IPS-20b (cell line): ENCODE measurements around the gene PDE7B.

Experiments used
- H3K27ac ChIP-seq: one replicate; pipeline ENCODE4 v1.5.1; 2013; ENCODE audit warnings: low read length
- H3K27me3 ChIP-seq: 2 replicates; pipeline ENCODE4 v1.6.1; 2013; ENCODE audit warnings: mild to moderate bottlenecking, low read length, inconsistent platforms; ENCODE audit not compliant: insufficient read depth
- H3K36me3 ChIP-seq: 2 replicates; pipeline ENCODE4 v1.6.1; 2013; ENCODE audit warnings: low read depth, mild to moderate bottlenecking, inconsistent platforms, low read length, moderate library complexity; ENCODE audit not compliant: insufficient read depth
- H3K4me1 ChIP-seq: 2 replicates; pipeline ENCODE4 v1.6.1; 2013; ENCODE audit warnings: mild to moderate bottlenecking, control low read depth, inconsistent platforms, low read length, moderate library complexity; ENCODE audit not compliant: insufficient read depth
- H3K4me3 ChIP-seq: 2 replicates; pipeline ENCODE4 v1.5.1; 2013; ENCODE audit warnings: mild to moderate bottlenecking, low read length, inconsistent platforms
- H3K9ac ChIP-seq: 2 replicates; pipeline ENCODE4 v1.6.1; 2013; ENCODE audit warnings: low read depth, mild to moderate bottlenecking, inconsistent platforms, low read length, moderate library complexity
- H3K9me3 ChIP-seq: 2 replicates; pipeline ENCODE4 v1.6.1; 2013; ENCODE audit warnings: mild to moderate bottlenecking, low read depth, low read length, inconsistent platforms; ENCODE audit not compliant: insufficient read depth

The PDE7B gene

GRCh38 chr6:136225496-136225895 is 374.0 kb downstream of the PDE7B start:
- Histone ChIP-seq H3K4me3 (no peak overlapping the region), H3K36me3 (0 out of 2 replicates have a peak, but pooled peaks cover 1% of the 10 kb centered on the region), H3K9me3 (no peaks in the 10 kb centered on the region), H3K27ac (no peak overlapping the region), H3K4me1 (no peaks in the 10 kb centered on the region), H3K27me3 (no peaks in the 10 kb centered on the region), H3K9ac (no peak overlapping the region)

GRCh38 chr6:136226027-136226673 is 374.6 kb downstream of the PDE7B start:
- Histone ChIP-seq H3K36me3 (0 out of 2 replicates have a peak, but pooled peaks cover 4% of the 10 kb centered on the region), H3K9me3 (no peaks in the 10 kb centered on the region), H3K27ac (no peak overlapping the region), H3K4me3 (no peak overlapping the region), H3K27me3 (no peaks in the 10 kb centered on the region), H3K9ac (no peak overlapping the region), H3K4me1 (no peaks in the 10 kb centered on the region)

GRCh38 chr6:136226674-136227377 is 375.3 kb downstream of the PDE7B start:
- H3K27ac ChIP-seq, result no peak overlapping the region
- H3K36me3 ChIP-seq, result 0 out of 2 replicates have a peak, but pooled peaks cover 4% of the 10 kb centered on the region
- no peaks in the 10 kb centered on the region for H3K4me1 ChIP-seq
- no peaks in the 10 kb centered on the region for H3K27me3 ChIP-seq
- no peak overlapping the region for H3K4me3 ChIP-seq
- H3K9me3 ChIP-seq, result no peaks in the 10 kb centered on the region
- no peak overlapping the region for H3K9ac ChIP-seq

GRCh38 chr6:136228814-136229213 is 377.3 kb downstream of the PDE7B start:
- Histone ChIP-seq H3K9me3 (no peaks in the 10 kb centered on the region), H3K27ac (no peak overlapping the region), H3K9ac (no peak overlapping the region), H3K4me3 (no peak overlapping the region), H3K27me3 (no peaks in the 10 kb centered on the region), H3K36me3 (0 out of 2 replicates have a peak, but pooled peaks cover 4% of the 10 kb centered on the region), H3K4me1 (no peaks in the 10 kb centered on the region)

- no peaks in the 10 kb centered on the region for H3K27me3 ChIP-seq
- H3K4me1 ChIP-seq, result no peaks in the 10 kb centered on the region
- H3K36me3 ChIP-seq, result 0 out of 2 replicates have a peak, but pooled peaks cover 4% of the 10 kb centered on the region
- no peak overlapping the region for H3K9ac ChIP-seq
- H3K27ac ChIP-seq, result no peak overlapping the region
- H3K4me3 ChIP-seq, result no peak overlapping the region
- H3K9me3 ChIP-seq, result no peaks in the 10 kb centered on the region
Observed at GRCh38 chr6:136230219-136230853, 378.8 kb downstream of the PDE7B start.

GRCh38 chr6:136232701-136233100 is 381.2 kb downstream of the PDE7B start:
- Histone ChIP-seq H3K27ac (no peak overlapping the region), H3K4me3 (no peak overlapping the region), H3K9ac (no peak overlapping the region), H3K27me3 (no peaks in the 10 kb centered on the region), H3K4me1 (no peaks in the 10 kb centered on the region), H3K36me3 (0 out of 2 replicates have a peak, but pooled peaks cover 4% of the 10 kb centered on the region), H3K9me3 (no peaks in the 10 kb centered on the region)

- Histone ChIP-seq H3K4me1 (no peaks in the 10 kb centered on the region), H3K27me3 (no peaks in the 10 kb centered on the region), H3K9me3 (no peaks in the 10 kb centered on the region), H3K4me3 (no peak overlapping the region), H3K9ac (no peak overlapping the region), H3K36me3 (peaks cover 18% of the 10 kb centered on the region), H3K27ac (no peak overlapping the region)
Observed at GRCh38 chr6:136235233-136235564, 383.7 kb downstream of the PDE7B start.

GRCh38 chr6:136236466-136237293 is 385.2 kb downstream of the PDE7B start:
- no peak overlapping the region for H3K27ac ChIP-seq
- no peaks in the 10 kb centered on the region for H3K4me1 ChIP-seq
- H3K4me3 ChIP-seq, result no peak overlapping the region
- H3K27me3 ChIP-seq, result no peaks in the 10 kb centered on the region
- H3K9me3 ChIP-seq, result no peaks in the 10 kb centered on the region
- peaks cover 24% of the 10 kb centered on the region for H3K36me3 ChIP-seq
- H3K9ac ChIP-seq, result no peak overlapping the region

- Histone ChIP-seq H3K4me3 (no peak overlapping the region), H3K9me3 (no peaks in the 10 kb centered on the region), H3K27ac (no peak overlapping the region), H3K36me3 (peaks cover 33% of the 10 kb centered on the region), H3K9ac (no peak overlapping the region), H3K27me3 (no peaks in the 10 kb centered on the region), H3K4me1 (no peaks in the 10 kb centered on the region)
Observed at GRCh38 chr6:136244061-136244616, 392.6 kb downstream of the PDE7B start.
